Dendritic cell treated with granulocyte-macrophage colony-stimulating factor and Interleukin-4, amounts not matched to agents 40 ng/mL and 50 ng/mL, for 4 days (primary cell): ENCODE results near the gene RAB5B.

Experiments
- H3K27ac Mint-ChIP-seq: one replicate; pipeline ENCODE4 v1.8.0; 2022; ENCODE audit warnings: mild to moderate bottlenecking, mixed read lengths
- H3K27me3 Mint-ChIP-seq: one replicate; pipeline ENCODE4 v1.8.0; 2022; ENCODE audit warnings: mild to moderate bottlenecking, mixed read lengths
- H3K36me3 Mint-ChIP-seq: one replicate; pipeline ENCODE4 v1.8.0; 2022; ENCODE audit warnings: low read depth, mixed read lengths
- H3K4me1 Mint-ChIP-seq: one replicate; pipeline ENCODE4 v1.8.0; 2022; ENCODE audit warnings: low read depth, mixed read lengths
- H3K4me3 Mint-ChIP-seq: one replicate; pipeline ENCODE4 v1.8.0; 2022; ENCODE audit warnings: mild to moderate bottlenecking, moderate library complexity, mixed read lengths
- H3K9me3 Mint-ChIP-seq: one replicate; pipeline ENCODE4 v1.8.0; 2022; ENCODE audit warnings: mixed read lengths
- intact Hi-C: fragments of 100-400 bp; cut with micrococcal nuclease; formaldehyde crosslinking; loops from one replicate; pipeline ENCODE4 v1.15.0; 2022

The RAB5B gene

GRCh38 chr12:55933799-55934742 is 39.8 kb upstream of the RAB5B start:
- Mint-ChIP-seq H3K27me3 (no peaks in the 10 kb centered on the region), H3K36me3 (peaks cover 45% of the 10 kb centered on the region), H3K4me1 (peaks cover 59% of the 10 kb centered on the region), H3K4me3 (no peak overlapping the region), H3K9me3 (no peaks in the 10 kb centered on the region), H3K27ac (peak overlapping the region; percentile 88)
- intact Hi-C loops: no loop called here

GRCh38 chr12:55934773-55935172 is 39.1 kb upstream of the RAB5B start:
- intact Hi-C loops: no loop called here
- Mint-ChIP-seq H3K36me3 (peaks cover 50% of the 10 kb centered on the region), H3K4me1 (peaks cover 53% of the 10 kb centered on the region), H3K27me3 (no peaks in the 10 kb centered on the region), H3K27ac (peak overlapping the region; percentile 38), H3K9me3 (no peaks in the 10 kb centered on the region), H3K4me3 (no peak overlapping the region)

GRCh38 chr12:55935738-55936151 is 38.1 kb upstream of the RAB5B start:
- H3K27ac Mint-ChIP-seq: peak overlapping the region; percentile 7
- intact Hi-C loops: no loop called here
- peaks cover 57% of the 10 kb centered on the region for H3K36me3 Mint-ChIP-seq
- H3K9me3 Mint-ChIP-seq: no peaks in the 10 kb centered on the region
- no peak overlapping the region for H3K4me3 Mint-ChIP-seq
- peaks cover 53% of the 10 kb centered on the region for H3K4me1 Mint-ChIP-seq
- H3K27me3 Mint-ChIP-seq: no peaks in the 10 kb centered on the region

GRCh38 chr12:55937981-55938380 is 35.9 kb upstream of the RAB5B start:
- no peaks in the 10 kb centered on the region for H3K9me3 Mint-ChIP-seq
- H3K4me3 Mint-ChIP-seq: no peak overlapping the region
- peaks cover 73% of the 10 kb centered on the region for H3K36me3 Mint-ChIP-seq
- peaks cover 38% of the 10 kb centered on the region for H3K4me1 Mint-ChIP-seq
- intact Hi-C loops: loop anchor here (2.0 kb wide), 1 partner anchor 199 kb away; no protein-coding TSS in a partner anchor
- no peak overlapping the region for H3K27ac Mint-ChIP-seq
- H3K27me3 Mint-ChIP-seq: no peaks in the 10 kb centered on the region

- Mint-ChIP-seq H3K4me3 (no peak overlapping the region), H3K4me1 (peaks cover 30% of the 10 kb centered on the region), H3K9me3 (no peaks in the 10 kb centered on the region), H3K36me3 (peaks cover 83% of the 10 kb centered on the region), H3K27ac (no peak overlapping the region), H3K27me3 (no peaks in the 10 kb centered on the region)
- intact Hi-C loops: loop anchor here (2.0 kb wide), 1 partner anchor 200 kb away; no protein-coding TSS in a partner anchor
Observed at GRCh38 chr12:55938826-55939501, 34.9 kb upstream of the RAB5B start.

GRCh38 chr12:55940065-55940732 is 33.7 kb upstream of the RAB5B start:
- H3K9me3 Mint-ChIP-seq: no peaks in the 10 kb centered on the region
- intact Hi-C loops: loop anchor here (2.0 to 5.0 kb wide), 2 partner anchors 13 to 123 kb away; partner anchors contain the start of genes ORMDL2, PYM1 and SARNP
- H3K4me3 Mint-ChIP-seq: no peak overlapping the region
- no peak overlapping the region for H3K27ac Mint-ChIP-seq
- H3K4me1 Mint-ChIP-seq: peaks cover 19% of the 10 kb centered on the region
- H3K27me3 Mint-ChIP-seq: no peaks in the 10 kb centered on the region
- H3K36me3 Mint-ChIP-seq: peaks cover 95% of the 10 kb centered on the region

GRCh38 chr12:55942055-55942454 is 31.8 kb upstream of the RAB5B start:
- intact Hi-C loops: loop anchor here (5.0 kb wide), 1 partner anchor 125 kb away; the partner anchor contains the start of genes ORMDL2 and SARNP
- Mint-ChIP-seq H3K27me3 (no peaks in the 10 kb centered on the region), H3K4me1 (peaks cover 12% of the 10 kb centered on the region), H3K36me3 (peaks cover 96% of the 10 kb centered on the region), H3K4me3 (no peak overlapping the region), H3K27ac (no peak overlapping the region), H3K9me3 (no peaks in the 10 kb centered on the region)

- Mint-ChIP-seq H3K9me3 (no peaks in the 10 kb centered on the region), H3K36me3 (peaks cover 95% of the 10 kb centered on the region), H3K4me1 (peaks cover 12% of the 10 kb centered on the region), H3K4me3 (no peak overlapping the region), H3K27me3 (no peaks in the 10 kb centered on the region), H3K27ac (no peak overlapping the region)
- intact Hi-C loops: loop anchor here (5.0 kb wide), 1 partner anchor 125 kb away; the partner anchor contains the start of genes ORMDL2 and SARNP
Observed at GRCh38 chr12:55942577-55943136, 31.2 kb upstream of the RAB5B start.

GRCh38 chr12:55946553-55946952 is 27.3 kb upstream of the RAB5B start:
- Mint-ChIP-seq H3K27ac (no peak overlapping the region), H3K4me3 (no peak overlapping the region), H3K27me3 (no peaks in the 10 kb centered on the region), H3K9me3 (no peaks in the 10 kb centered on the region), H3K4me1 (no peaks in the 10 kb centered on the region), H3K36me3 (peaks cover 85% of the 10 kb centered on the region)
- intact Hi-C loops: no loop called here

GRCh38 chr12:55955344-55955743 is 18.5 kb upstream of the RAB5B start:
- intact Hi-C loops: no loop called here
- Mint-ChIP-seq H3K27ac (no peak overlapping the region), H3K27me3 (peaks cover 2% of the 10 kb centered on the region), H3K4me1 (peaks cover 11% of the 10 kb centered on the region), H3K9me3 (no peaks in the 10 kb centered on the region), H3K36me3 (peaks cover 38% of the 10 kb centered on the region), H3K4me3 (no peak overlapping the region)

GRCh38 chr12:55955800-55956508 is 17.9 kb upstream of the RAB5B start:
- H3K9me3 Mint-ChIP-seq: no peaks in the 10 kb centered on the region
- H3K4me3 Mint-ChIP-seq: no peak overlapping the region
- intact Hi-C loops: no loop called here
- H3K27me3 Mint-ChIP-seq: peaks cover 2% of the 10 kb centered on the region
- H3K36me3 Mint-ChIP-seq: peaks cover 37% of the 10 kb centered on the region
- H3K4me1 Mint-ChIP-seq: peaks cover 11% of the 10 kb centered on the region
- no peak overlapping the region for H3K27ac Mint-ChIP-seq

- no peak overlapping the region for H3K4me3 Mint-ChIP-seq
- H3K4me1 Mint-ChIP-seq: peaks cover 11% of the 10 kb centered on the region
- H3K27ac Mint-ChIP-seq: no peak overlapping the region
- H3K27me3 Mint-ChIP-seq: peaks cover 2% of the 10 kb centered on the region
- intact Hi-C loops: no loop called here
- peaks cover 24% of the 10 kb centered on the region for H3K36me3 Mint-ChIP-seq
- no peaks in the 10 kb centered on the region for H3K9me3 Mint-ChIP-seq
Observed at GRCh38 chr12:55957106-55957859, 16.6 kb upstream of the RAB5B start.
